NCI-H146 treated with DMSO at 0.1 percent for 48 hours (cell line): Measurements from ENCODE around the gene RALGPS2.

Source experiments
- DNase-seq: peaks from one replicate; lab custom pipeline; 2025; ENCODE audit not compliant: unreplicated experiment; lab: John Stamatoyannopoulos, UW

The RALGPS2 gene

DNA sequence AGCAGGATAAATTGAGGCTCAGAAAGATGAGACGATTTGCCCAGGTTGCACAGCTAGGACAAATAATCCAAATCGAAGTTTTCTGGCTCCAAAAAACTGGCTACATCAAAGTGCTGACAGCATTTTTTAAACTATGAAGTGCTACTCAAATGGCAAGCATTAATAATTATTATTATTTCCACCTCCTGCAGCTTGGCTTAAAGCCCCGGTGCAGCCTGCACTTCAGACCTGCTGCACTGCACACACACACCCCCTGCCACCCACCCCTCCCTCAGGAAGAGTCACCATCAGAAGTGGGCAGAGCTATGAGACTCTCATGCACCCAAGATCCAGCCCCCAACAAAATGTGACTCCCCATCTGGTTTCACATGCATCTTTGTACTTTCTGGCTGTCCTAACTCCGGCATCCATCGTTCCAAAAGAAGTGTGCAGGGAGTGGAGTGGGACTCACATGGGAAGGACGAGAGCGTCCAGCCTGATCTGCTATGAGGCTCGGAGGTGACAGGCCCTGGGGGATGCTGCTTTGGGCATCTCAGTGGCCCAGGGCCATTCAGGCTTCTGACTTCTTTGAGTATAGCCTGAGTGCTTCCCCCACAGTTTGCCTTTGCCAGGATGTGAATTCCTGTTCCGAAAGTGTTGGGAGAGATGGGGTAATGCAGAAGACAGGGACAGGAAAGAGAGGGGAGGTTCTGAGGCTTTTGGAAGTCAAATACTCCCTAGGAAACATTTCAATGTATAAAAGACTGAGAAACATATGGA is 235.6 kb downstream of the RALGPS2 start:
- no peak for DNase-seq

DNA sequence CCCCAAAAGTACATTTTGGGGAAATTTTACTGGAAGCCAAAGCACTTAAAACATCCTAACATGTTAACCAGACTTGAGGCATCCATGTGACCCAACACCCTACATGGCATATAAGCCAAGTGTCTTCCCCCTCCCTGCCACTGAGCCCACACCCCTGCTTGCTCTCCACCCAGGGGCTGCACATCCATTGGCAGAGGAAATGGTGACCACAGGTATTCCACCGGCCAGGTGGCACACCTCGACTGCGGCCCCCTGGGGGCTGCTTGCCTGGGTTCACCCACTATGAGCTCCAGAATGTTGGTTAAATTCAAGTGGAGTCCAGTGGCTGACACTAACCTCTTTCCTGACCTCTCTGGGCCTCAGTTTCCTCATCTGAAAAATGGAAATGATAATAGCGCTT is 236.3 kb downstream of the RALGPS2 start:
- DNase-seq, result no peak

DNA sequence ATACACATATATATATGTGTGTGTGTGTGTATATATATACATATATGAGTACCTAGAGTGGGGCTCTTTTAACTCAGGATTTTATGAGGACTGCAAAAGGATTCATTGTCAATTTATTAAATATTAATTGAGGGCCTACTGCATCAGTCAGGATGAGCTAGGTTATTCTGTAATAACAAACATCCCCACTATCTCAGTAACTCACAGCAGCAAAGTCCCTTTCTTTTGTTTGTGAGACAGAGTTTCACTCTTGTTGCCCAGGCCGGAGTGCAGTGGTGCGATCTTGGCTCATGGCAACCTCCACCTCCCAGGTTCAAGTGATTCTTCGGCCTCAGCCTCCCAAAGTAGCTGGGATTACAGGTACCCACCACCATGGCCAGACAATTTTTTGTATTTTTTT is 236.8 kb downstream of the RALGPS2 start:
- DNase-seq, result no peak

DNA sequence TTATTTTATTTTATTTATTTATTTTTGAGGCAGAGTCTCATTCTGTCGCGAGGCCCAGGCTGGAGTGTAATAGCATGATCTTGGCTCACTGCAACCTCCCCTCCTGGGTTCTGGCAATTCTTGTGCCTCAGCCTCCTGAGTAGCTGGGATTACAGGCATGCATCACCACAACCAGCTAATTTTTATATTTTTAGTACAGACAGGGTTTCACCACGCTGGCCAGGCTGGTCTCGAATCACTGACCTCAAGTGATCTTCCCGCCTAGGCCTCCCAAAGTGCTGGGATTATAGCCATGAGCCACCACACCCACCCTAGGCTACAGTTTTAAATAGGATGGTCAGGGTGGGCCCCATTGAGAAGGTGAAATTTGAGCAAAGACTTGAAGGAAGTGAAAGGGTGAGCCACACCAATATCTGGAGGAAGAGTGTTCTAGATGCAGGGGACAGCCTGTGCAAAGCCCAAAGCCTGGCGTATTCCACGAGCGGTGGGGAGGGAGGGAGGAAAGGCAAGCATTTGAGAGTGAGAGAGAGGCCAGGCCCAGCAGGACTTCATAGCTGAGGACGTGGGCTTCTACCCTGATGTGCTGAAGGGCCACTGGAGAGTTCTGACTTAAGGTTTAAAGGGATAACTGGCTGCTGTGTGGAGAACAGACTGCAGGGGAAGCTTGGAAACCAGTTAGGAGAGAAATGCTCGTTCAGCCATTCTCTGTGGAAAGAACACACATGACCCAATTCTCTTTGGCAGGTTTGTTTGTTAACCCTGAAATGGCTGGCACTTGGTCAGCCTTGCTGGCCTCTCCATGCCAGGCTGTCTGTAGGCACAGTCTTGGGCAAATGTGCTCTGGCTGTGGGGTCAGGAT is 238.0 kb downstream of the RALGPS2 start:
- DNase-seq, result no peak

DNA sequence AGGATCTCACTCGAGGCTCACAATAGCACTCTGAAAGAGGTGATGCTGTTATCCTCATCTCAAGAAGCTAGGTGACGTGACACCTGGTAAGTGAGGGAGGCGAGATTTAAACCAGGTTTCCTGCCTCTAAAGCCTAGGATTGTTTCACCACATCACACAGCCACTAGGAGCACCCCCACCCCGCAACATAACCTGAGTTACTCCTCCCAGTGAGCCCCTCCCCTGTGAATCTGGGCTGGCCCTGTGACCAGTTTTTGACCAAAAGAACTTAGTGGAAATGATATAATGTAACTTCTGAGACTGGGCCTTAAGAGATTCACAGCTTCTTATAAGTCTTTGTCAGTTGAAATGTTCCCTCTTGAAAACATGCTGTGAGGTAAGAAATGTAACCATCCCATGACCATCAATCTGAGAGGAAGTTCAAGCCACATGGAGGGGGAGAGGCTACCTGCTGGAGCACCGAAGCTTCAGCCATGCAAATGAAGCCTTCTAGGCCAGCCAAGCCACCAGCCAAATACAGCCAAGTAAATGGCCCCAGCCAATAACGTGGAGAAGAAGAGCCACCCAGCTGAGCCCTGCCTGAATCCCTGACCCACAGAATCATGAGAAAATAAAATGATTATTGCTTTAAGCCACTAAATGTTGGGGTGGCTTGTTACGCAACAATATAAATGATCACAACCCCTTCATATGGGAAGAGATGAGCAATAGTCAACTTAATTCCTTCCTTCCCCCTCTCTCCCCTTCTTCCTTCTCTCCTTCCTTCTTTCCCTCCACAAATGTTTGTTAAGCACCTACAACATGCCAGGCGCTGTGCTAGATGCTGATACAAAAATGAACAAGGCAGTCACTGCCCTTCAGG is 239.7 kb downstream of the RALGPS2 start:
- DNase-seq, result no peak

DNA sequence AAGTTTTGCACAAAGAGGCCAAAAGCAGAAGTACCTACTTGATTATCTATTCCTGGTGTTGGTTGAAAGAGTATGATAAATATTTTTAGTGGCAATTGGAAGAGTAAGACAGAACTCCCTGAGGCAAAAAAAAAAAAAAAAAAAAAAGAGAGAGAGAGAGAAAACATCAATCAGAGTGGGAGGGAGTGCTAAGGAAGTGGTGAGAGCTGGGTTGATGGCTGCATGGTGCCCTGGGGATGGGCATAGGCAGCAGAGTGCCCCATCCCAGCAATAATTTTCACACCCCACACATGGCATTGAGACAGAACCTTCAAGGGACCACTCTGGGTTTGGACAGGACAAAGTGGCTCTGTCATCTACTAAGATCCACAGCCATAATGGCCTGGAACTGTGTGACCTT is 241.3 kb downstream of the RALGPS2 start:
- DNase-seq, result no peak

DNA sequence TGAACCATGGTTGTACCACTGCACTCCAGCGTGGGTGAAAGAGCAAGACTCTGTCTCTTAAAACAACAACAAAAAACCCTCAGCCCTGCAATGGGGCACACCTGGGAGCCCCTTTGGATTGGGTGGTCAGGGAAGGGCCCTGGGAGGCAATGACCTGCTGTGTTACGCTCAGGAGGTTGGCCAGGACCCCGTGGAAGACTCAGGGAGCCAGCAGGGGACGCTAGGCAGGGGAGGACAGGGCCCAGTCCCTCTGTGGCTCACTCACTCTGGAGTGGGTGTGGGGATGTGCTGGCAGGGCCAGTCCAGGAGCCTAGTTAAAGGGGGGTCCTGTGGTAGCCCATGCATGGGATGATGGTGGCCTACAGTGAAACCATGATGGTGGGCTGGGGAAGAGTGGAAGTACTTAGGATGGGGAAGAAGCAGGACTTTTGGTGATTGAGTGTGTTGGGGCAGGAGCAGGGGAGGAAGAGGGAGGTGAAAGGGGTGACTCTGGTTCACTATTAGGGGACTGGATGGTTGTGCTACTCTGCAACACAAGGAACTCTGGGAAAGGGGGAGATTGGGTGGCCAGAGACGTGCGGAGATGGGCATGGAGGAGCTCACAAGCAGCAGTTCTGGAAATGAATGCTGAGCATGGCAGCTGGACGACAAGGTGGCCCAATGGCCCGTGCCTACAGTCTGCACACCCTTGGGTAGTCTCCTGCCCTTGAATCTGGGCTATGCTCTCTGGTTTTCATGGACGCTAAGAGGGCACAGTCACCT is 244.4 kb downstream of the RALGPS2 start:
- DNase-seq, result no peak

DNA sequence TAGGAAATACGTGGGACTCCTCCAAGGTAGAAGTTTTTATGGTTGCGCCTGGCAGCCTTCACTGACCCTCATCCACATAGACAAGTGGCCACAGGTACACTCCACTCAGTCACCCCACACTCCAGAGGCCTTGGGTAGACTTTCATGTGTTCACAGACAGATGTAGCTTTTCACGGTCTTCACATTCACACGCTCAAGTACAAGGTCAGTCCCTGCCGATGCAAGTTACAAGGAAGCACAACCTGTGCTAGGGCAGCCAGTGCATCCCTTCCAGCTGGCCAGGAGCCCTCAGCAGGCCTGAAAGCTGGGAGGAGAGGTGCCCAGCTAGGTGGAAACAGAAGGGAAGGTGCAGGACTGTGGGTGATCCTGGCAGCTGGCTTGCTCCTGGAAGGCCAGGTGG is 245.1 kb downstream of the RALGPS2 start:
- DNase-seq, result no peak
